Measurements from ENCODE around the gene TCP11L2. TPM values are rescaled to one million over a fixed set of nuclear protein-coding genes. Genes with fewer than 3 reads are reported as not detected.

The TCP11L2 gene
- total RNA-seq, 1 experiment from 2014 or later: 6.1 TPM

- WGBS (ENCODE audit: extremely low coverage, insufficient read length, low lambda C conversion rate): no CpG with 5 or more reads among the region's 4 CpGs
- no peak overlapping the region for H2BK120ac ChIP-seq (ENCODE audit: low read depth, low read length, poor library complexity, severe bottlenecking)
- H3K79me2 ChIP-seq (ENCODE audit: insufficient read depth, low read length): no peaks in the 10 kb centered on the region
- no peaks in the 10 kb centered on the region for H3K9me3 ChIP-seq (ENCODE audit: control insufficient read depth, low read depth, low read length)
- H3K4me1 Mint-ChIP-seq: no peaks in the 10 kb centered on the region
- no peaks in the 10 kb centered on the region for H3K27me3 ChIP-seq (ENCODE audit: insufficient read depth, low read length)
- no peak overlapping the region for H3K9ac ChIP-seq (ENCODE audit: extremely low read depth, insufficient read length, low read length)
- no peak overlapping the region for H2AFZ ChIP-seq (ENCODE audit: low read length)
- no peaks in the 10 kb centered on the region for H3K23me2 ChIP-seq (ENCODE audit: insufficient read length, low read depth, low read length, poor library complexity, severe bottlenecking)
- peaks cover 19 to 39% (median 20%) of the 10 kb centered on the region in 3 experiments for H3K36me3 Mint-ChIP-seq (ENCODE audit: insufficient read depth in 1 of 3, low read depth in 3 of 3)
- no peak overlapping the region for H3K56ac ChIP-seq (ENCODE audit: insufficient read length, low read depth, low read length)
- H4K5ac ChIP-seq (ENCODE audit: insufficient read length, low read depth, low read length): no peak overlapping the region
- H4K20me1 ChIP-seq (ENCODE audit: control insufficient read depth, insufficient read depth, insufficient read length): no peaks in the 10 kb centered on the region
- no peaks in the 10 kb centered on the region for H3K27me3 Mint-ChIP-seq (ENCODE audit: low read depth)
- H4K8ac ChIP-seq (replicated peaks; ENCODE audit: insufficient read length, low read depth, low read length): no peak overlapping the region
- H2BK12ac ChIP-seq (ENCODE audit: insufficient read length, low read depth, low read length): no peak overlapping the region
- H2BK15ac ChIP-seq (ENCODE audit: low read depth, low read length): no peak overlapping the region
- no peak overlapping the region for H3K27ac Mint-ChIP-seq
- H3K4me3 Mint-ChIP-seq: no peak overlapping the region
- TF ChIP-seq, protein P1, sequence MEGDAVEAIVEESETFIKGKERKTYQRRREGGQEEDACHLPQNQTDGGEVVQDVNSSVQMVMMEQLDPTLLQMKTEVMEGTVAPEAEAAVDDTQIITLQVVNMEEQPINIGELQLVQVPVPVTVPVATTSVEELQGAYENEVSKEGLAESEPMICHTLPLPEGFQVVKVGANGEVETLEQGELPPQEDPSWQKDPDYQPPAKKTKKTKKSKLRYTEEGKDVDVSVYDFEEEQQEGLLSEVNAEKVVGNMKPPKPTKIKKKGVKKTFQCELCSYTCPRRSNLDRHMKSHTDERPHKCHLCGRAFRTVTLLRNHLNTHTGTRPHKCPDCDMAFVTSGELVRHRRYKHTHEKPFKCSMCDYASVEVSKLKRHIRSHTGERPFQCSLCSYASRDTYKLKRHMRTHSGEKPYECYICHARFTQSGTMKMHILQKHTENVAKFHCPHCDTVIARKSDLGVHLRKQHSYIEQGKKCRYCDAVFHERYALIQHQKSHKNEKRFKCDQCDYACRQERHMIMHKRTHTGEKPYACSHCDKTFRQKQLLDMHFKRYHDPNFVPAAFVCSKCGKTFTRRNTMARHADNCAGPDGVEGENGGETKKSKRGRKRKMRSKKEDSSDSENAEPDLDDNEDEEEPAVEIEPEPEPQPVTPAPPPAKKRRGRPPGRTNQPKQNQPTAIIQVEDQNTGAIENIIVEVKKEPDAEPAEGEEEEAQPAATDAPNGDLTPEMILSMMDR (conservative IDR thresholded peaks at IDR 0.05): no peak
- H3K27ac ChIP-seq (ENCODE audit: insufficient read length, low read depth, low read length): no peak overlapping the region
- no peak overlapping the region for H3K18ac ChIP-seq (ENCODE audit: insufficient read length, low read depth, low read length)
- H3K79me1 ChIP-seq (ENCODE audit: insufficient read depth, low read depth, low read length, poor library complexity, severe bottlenecking): no peaks in the 10 kb centered on the region
- peaks cover 0 to 4% of the 10 kb centered on the region in 2 experiments; a peak in 1 of 5 replicates for H3K9me3 Mint-ChIP-seq
- no peak for DNase-seq
- no peak overlapping the region for H2BK20ac ChIP-seq (ENCODE audit: low read depth, low read length, poor library complexity, severe bottlenecking)
- H4K91ac ChIP-seq (ENCODE audit: insufficient read length, low read depth, low read length): no peak overlapping the region
- H3K4ac ChIP-seq (ENCODE audit: low read depth, low read length): no peak overlapping the region
- H3K14ac ChIP-seq (ENCODE audit: insufficient read depth, low read length): no peak overlapping the region
- H3T11ph ChIP-seq (ENCODE audit: low read length): no peak overlapping the region
- no peak overlapping the region for H2AK5ac ChIP-seq (ENCODE audit: insufficient read length, low read length)
- no peak overlapping the region for H3K23ac ChIP-seq (ENCODE audit: insufficient read length, low read depth, low read length)
- no peaks in the 10 kb centered on the region for H3K4me1 ChIP-seq (ENCODE audit: insufficient read depth, low read length)
- no peak overlapping the region for H2BK5ac ChIP-seq (ENCODE audit: insufficient read length, low read length)
- no peak overlapping the region for H3K4me2 ChIP-seq (ENCODE audit: insufficient read depth, insufficient read length, low read length)
These were observed 76.3 kb downstream of the TCP11L2 start for GRCh38 chr12:106378788-106379187.
